T follicular helper cell (primary cell): Measurements from ENCODE around the gene DNAJC4.

ENCODE experiments used
- DNase-seq: peaks from one replicate; pipeline ENCODE4 v3.0.0-alpha.2; 2020; ENCODE audit warnings: low read depth
- total RNA-seq, 2 experiments: gene quantifications; one replicate each; lab custom pipeline; 2026; lab: John Stamatoyannopoulos, UW

DNAJC4 gene
- total RNA-seq = 5.7 to 18.2 reads per million in 2 experiments

GRCh38 chr11:64230171-64230984 is at the start of gene DNAJC4:
TSS of gene DNAJC4 (plus strand) at chr11:64230548. CDS start at chr11:64230855, 307 bp downstream.
- DNase-seq = peak; percentile 80

GRCh38 chr11:64180891-64181290 is 49.5 kb upstream of the DNAJC4 start:
- DNase-seq = no peak

GRCh38 chr11:64181506-64182411 is 48.6 kb upstream of the DNAJC4 start:
- DNase-seq = no peak

- DNase-seq = no peak
Observed at GRCh38 chr11:64183890-64184289, 46.5 kb upstream of the DNAJC4 start.

- DNase-seq = no peak
Observed at GRCh38 chr11:64185175-64185692, 45.1 kb upstream of the DNAJC4 start.

GRCh38 chr11:64185693-64186491 is 44.5 kb upstream of the DNAJC4 start, which contains the start of gene STIP1:
TSS of gene STIP1 (plus strand) at chr11:64186171. CDS start at chr11:64186262, 91 bp downstream.
- DNase-seq = peak; percentile 97

- no peak for DNase-seq
Observed at GRCh38 chr11:64186492-64187165, 43.7 kb upstream of the DNAJC4 start.

GRCh38 chr11:64192434-64192833 is 37.9 kb upstream of the DNAJC4 start:
- no peak for DNase-seq

GRCh38 chr11:64196626-64197025 is 33.7 kb upstream of the DNAJC4 start:
- DNase-seq = no peak

- DNase-seq = no peak
Observed at GRCh38 chr11:64198511-64198910, 31.8 kb upstream of the DNAJC4 start.

GRCh38 chr11:64201543-64201942 is 28.8 kb upstream of the DNAJC4 start:
- DNase-seq = no peak

GRCh38 chr11:64202992-64203391 is 27.4 kb upstream of the DNAJC4 start:
- DNase-seq = no peak

- no peak for DNase-seq
Observed at GRCh38 chr11:64203421-64204079, 26.8 kb upstream of the DNAJC4 start.

GRCh38 chr11:64204080-64204440 is 26.3 kb upstream of the DNAJC4 start:
- DNase-seq = no peak

- DNase-seq = peak; percentile 83
Observed at GRCh38 chr11:64204464-64204989, 25.8 kb upstream of the DNAJC4 start.

GRCh38 chr11:64206457-64207255 is 23.7 kb upstream of the DNAJC4 start, which contains the start of gene FERMT3:
TSS of gene FERMT3 (plus strand) at chr11:64206721. CDS start at chr11:64207365, 644 bp downstream.
- peak; percentile 54 for DNase-seq

- DNase-seq = peak; percentile 51
Observed at GRCh38 chr11:64207256-64208085, 22.9 kb upstream of the DNAJC4 start.

- no peak for DNase-seq
Observed at GRCh38 chr11:64208086-64208795, 22.1 kb upstream of the DNAJC4 start.
